Activated B cell treated with CpG ODN at 0.5 μM for 24 hours (primary cell): ENCODE measurements around the gene KDM3B. TPM values are rescaled to one million over a fixed set of nuclear protein-coding genes. Genes with fewer than 3 reads are reported as not detected.

Experiments
- ATAC-seq: fragments of 200-7000 bp; cut with Tn5 transposase; one replicate; pipeline ENCODE4 v1.10.0; 2021; ENCODE audit warnings: low read depth, mild to moderate bottlenecking, moderate library complexity
- CTCF ChIA-PET: fragments of 350-600 bp; sonication (Branson Sonifier 250); formaldehyde crosslinking; loops from one replicate; lab custom pipeline; 2021; ENCODE audit warnings: antibody characterized with exemption; lab: Charles Lee
- POLR2A ChIA-PET: fragments of 350-600 bp; sonication (Branson Sonifier 250); formaldehyde crosslinking; loops from one replicate; lab custom pipeline; 2021; ENCODE audit warnings: antibody characterized with exemption; lab: Charles Lee
- DNase-seq: peaks from one replicate; pipeline ENCODE4 v3.0.0; 2022
- H3K27ac Mint-ChIP-seq: one replicate; pipeline ENCODE4 v1.8.0; 2020; ENCODE audit warnings: mixed read lengths
- H3K27me3 Mint-ChIP-seq: one replicate; pipeline ENCODE4 v1.8.0; 2021; ENCODE audit warnings: mixed read lengths
- H3K36me3 Mint-ChIP-seq: one replicate; pipeline ENCODE4 v1.8.0; 2021; ENCODE audit warnings: low read depth, mixed read lengths
- H3K4me1 Mint-ChIP-seq: one replicate; pipeline ENCODE4 v1.8.0; 2021; ENCODE audit warnings: mixed read lengths
- H3K4me3 Mint-ChIP-seq: one replicate; pipeline ENCODE4 v1.8.0; 2020; ENCODE audit warnings: mild to moderate bottlenecking, mixed read lengths
- H3K9me3 Mint-ChIP-seq: one replicate; pipeline ENCODE4 v1.8.0; 2020; ENCODE audit warnings: mixed read lengths
- CTCF ChIP-seq: fragments of 200-600 bp; IDR thresholded peaks from one replicate; pipeline ENCODE4 v1.8.0; 2022; ENCODE audit warnings: antibody characterized with exemption, mild to moderate bottlenecking
- intact Hi-C: fragments of 100-400 bp; cut with micrococcal nuclease; formaldehyde crosslinking; loops from one replicate; pipeline ENCODE4 v1.15.1; 2024
- total RNA-seq: library from RNA; stranded (reverse); gene quantifications from 2 replicates; pipeline ENCODE4 v1.2.3, GENCODE V29; 2022

KDM3B gene
- total RNA-seq, 1 donor from 2014 or later = 94.0 TPM

GRCh38 chr5:138439477-138440158 is 87.1 kb downstream of the KDM3B start:
- Mint-ChIP-seq H3K27ac (no peak overlapping the region), H3K27me3 (no peaks in the 10 kb centered on the region), H3K4me3 (peak overlapping the region; percentile 78), H3K4me1 (peaks cover 12% of the 10 kb centered on the region), H3K9me3 (no peaks in the 10 kb centered on the region), H3K36me3 (peaks cover 25% of the 10 kb centered on the region)
- ATAC-seq = no peak
- no peak for TF ChIP-seq CTCF
- no peak for DNase-seq
- CTCF ChIA-PET = no interaction called here
- POLR2A ChIA-PET = no interaction called here
- intact Hi-C loops = no loop called here

DNA sequence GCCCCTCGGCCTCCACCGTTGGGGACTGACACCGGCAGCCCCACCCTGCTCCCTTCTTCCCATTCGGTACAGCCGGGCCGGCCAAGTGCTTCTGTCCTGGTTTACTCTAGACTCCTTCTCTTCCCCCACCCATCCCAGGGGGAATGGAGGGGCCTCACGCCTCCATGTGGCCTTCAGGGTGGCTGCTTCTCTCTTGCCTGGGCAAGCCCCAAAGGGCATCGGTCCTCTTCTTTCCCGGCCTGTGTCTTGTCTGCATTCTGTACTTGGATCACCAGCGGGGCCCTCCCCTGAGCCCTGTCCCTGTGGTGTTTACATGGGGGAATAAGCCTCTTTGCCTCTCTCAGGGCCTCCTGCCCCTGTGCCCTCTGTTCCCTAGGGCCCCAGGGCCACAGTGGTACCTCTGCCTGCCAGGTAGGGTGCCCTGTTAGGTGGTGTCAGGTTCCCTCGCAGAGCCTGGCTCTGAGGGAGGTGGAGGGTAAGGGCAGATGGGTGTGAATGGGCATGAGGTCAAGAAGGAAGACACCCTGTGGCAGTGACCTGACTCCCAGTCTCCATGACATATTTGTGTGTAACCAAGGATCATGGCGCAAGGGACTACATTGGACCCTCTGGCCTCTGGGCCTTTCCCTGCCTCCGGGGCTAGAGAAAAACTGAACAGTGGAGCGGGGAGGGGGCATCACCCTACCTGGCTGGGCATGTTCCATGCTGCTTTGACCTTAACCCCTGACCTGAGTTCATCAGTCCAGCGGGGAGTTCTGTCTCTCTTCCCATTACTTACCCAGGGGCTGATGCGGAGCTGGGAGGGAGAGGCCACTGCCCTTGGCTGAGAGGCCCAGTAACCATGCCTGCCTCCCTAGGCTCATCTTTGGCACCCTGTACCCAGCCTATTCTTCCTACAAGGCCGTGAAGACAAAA is 87.9 kb downstream of the KDM3B start:
- DNase-seq (no peak), ATAC-seq (no peak)
- peak overlapping the region; percentile 78 for H3K4me3 Mint-ChIP-seq
- POLR2A ChIA-PET = no interaction called here
- no peaks in the 10 kb centered on the region for H3K9me3 Mint-ChIP-seq
- H3K36me3 Mint-ChIP-seq = peaks cover 17% of the 10 kb centered on the region
- no peak for TF ChIP-seq CTCF
- CTCF ChIA-PET = no interaction called here
- no peak overlapping the region for H3K27ac Mint-ChIP-seq
- intact Hi-C loops = no loop called here
- H3K27me3 Mint-ChIP-seq = no peaks in the 10 kb centered on the region
- H3K4me1 Mint-ChIP-seq = peaks cover 12% of the 10 kb centered on the region

DNA sequence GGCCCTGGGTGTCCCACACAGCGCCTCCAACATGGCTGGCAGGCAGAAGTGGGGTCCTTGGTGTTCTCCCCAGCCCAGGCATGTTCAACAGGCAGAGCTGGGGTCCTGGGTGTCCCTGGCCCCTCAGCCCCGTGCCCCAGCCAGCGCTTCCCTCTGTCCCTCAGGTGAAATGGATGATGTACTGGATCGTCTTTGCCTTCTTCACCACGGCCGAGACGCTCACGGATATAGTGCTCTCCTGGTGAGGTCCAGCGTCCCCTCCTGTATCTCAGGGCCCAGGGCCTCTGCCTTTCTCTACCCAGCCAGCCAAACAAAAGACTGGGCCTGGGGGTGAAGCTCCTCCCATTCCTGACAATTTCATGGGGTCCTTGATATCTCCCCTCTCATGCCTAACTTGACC is 88.7 kb downstream of the KDM3B start:
- no peak overlapping the region for H3K27ac Mint-ChIP-seq
- H3K4me3 Mint-ChIP-seq = no peak overlapping the region
- DNase-seq (no peak), ATAC-seq (no peak)
- CTCF ChIA-PET = no interaction called here
- POLR2A ChIA-PET = no interaction called here
- intact Hi-C loops = no loop called here
- H3K27me3 Mint-ChIP-seq = no peaks in the 10 kb centered on the region
- no peak for TF ChIP-seq CTCF
- no peaks in the 10 kb centered on the region for H3K9me3 Mint-ChIP-seq
- H3K36me3 Mint-ChIP-seq = peaks cover 10% of the 10 kb centered on the region
- H3K4me1 Mint-ChIP-seq = peaks cover 12% of the 10 kb centered on the region

GRCh38 chr5:138444078-138444773 is 91.7 kb downstream of the KDM3B start:
- no peak overlapping the region for H3K27ac Mint-ChIP-seq
- TF ChIP-seq CTCF = no peak
- H3K4me1 Mint-ChIP-seq = peaks cover 4% of the 10 kb centered on the region
- CTCF ChIA-PET = interaction anchor here (0.6 kb wide), 1 partner anchor 56 kb away, joined by 3 read pairs; no protein-coding TSS in a partner anchor
- intact Hi-C loops = no loop called here
- no peaks in the 10 kb centered on the region for H3K36me3 Mint-ChIP-seq
- no peak overlapping the region for H3K4me3 Mint-ChIP-seq
- no peak for DNase-seq
- no peaks in the 10 kb centered on the region for H3K27me3 Mint-ChIP-seq
- no peaks in the 10 kb centered on the region for H3K9me3 Mint-ChIP-seq
- POLR2A ChIA-PET = no interaction called here
- no peak for ATAC-seq
